Sciatic nerve (tissue), 2 donors: Measurements from ENCODE around the gene CBX8. TPM values are rescaled to one million over a fixed set of nuclear protein-coding genes. Genes with fewer than 3 reads are reported as not detected.

ENCODE experiments used
- ATAC-seq: fragments of 200-7000 bp; cut with Tn5 transposase; one replicate; pipeline ENCODE4 v1.9.1; 2020; ENCODE audit warnings: mild to moderate bottlenecking, moderate library complexity
- DNase-seq: peaks from one replicate; pipeline ENCODE4 v3.0.0-alpha.2; 2020; ENCODE audit warnings: low spot score
- intact Hi-C: fragments of 100-400 bp; cut with DNase I; formaldehyde crosslinking; loops from one replicate; pipeline ENCODE4 v1.14.2; 2022
- total RNA-seq: library from RNA; stranded (reverse); fragmentation: NEBNext Ultra II Directional; extraction: Animal tissue kit (Norgen Biotek cat#: 25700); gene quantifications from one replicate; pipeline ENCODE4 v1.2.1, GENCODE V29; 2021
- donor health status: DM: no; HTN: no; CAD: no.
- donor health status: DM: no; HTN: no; CAD: no.

CBX8 gene
- total RNA-seq, 1 donor from 2014 or later = 2.0 TPM

DNA sequence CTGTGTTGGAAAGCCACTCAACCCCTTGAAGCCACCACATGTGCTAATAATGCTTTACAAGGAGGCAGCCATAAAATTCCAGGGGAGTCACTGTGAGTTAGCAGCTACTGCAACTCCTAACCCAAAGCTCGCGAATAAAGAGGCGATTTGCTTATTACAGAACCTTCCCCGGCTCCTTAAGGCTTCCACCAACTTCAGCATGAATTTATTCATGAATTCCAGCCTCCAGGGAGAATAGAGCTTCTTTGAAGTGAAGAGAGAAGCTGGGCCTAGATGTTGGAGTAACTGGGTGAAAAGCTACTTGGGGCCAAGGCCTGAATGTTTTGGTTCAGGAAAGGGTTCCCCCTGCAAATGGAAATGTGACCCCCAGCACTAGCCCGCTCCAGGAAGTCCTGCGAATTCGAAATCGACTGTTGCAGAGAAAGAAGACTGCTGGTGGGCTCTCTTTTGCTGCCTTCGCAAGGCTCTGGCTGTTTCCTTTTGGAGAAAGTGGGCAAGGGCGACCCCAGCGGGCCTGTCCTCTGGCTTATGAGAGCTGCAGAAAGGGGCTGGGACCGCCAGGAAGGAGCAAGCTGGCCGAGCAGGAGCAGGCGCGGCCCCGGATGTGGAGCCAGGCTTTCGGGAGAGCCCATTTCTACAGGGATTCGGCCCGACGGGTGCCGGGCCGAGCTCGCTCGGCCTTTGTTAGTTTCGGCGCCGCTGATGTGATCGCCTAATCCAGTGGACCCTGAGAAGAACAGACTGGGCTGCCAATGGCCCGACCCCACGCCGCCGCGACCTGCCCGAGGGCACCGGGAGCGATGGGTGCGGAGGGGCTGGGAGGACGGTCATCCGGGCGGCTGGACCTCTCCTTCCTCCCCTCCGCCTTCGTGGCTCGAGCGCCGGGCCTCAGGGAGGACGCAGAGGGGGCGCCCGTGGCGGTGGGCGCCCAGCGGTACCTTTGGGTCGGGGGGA lies 7.6 kb downstream of the CBX8 start:
- DNase-seq (no peak), ATAC-seq (no peak)
- intact Hi-C loops = loop anchor here (10.0 kb wide), 1 partner anchor 126 kb away; no protein-coding TSS in a partner anchor

DNA sequence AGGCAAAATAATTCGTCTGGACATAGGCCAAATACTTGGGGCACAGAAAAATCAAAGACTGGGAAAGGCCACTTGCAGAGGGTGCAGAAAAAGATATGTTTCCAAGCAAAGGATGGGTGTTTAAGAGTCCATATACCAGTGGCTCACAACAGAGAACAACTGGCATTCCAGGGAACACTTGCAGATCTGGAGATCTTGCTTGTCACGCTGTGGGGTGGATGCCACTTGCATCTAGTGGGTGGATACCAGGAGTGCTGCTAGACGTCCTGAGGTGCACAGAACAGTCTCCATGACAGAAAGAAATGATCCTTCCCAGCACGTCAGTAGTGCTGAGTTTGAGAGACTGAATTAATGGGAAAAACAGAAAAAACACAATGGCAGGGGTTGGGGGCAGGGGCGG lies 8.4 kb downstream of the CBX8 start:
- intact Hi-C loops = loop anchor here (10.0 kb wide), 1 partner anchor 126 kb away; no protein-coding TSS in a partner anchor
- ATAC-seq = no peak
- no peak for DNase-seq

DNA sequence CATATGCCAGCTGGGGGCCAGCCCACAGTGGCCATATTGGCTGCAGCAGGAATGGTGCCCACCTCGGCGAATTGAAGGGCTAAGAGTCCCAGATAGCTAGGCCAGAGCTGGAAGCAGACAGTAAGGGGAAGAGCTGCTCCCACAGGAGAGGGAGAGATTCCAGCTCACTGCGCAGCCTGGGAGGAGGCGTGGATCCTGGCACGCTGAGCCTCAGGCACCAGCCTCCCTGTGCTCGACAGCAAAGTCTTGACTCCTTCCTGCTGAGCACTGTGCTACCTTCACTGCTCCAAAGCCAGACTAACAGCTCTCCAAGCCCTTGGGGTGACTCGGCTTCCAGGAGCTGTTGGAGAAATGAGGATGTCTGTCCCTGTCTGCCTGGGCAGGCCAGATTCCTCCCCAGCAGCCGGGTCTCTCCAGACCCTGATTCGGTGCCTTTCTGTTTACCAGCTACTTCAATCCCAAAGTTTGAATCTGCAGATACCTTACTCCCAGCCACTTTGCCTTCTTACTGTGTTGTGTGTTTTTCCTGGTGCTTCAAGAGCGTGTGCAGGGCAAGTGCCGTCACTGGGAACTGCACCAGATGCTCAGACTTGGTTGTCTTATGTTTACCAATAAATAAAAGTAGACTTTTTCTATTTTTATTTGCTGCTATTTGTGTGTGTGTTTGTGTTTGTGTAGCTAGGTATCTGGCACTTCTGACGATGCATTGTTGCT lies 9.8 kb downstream of the CBX8 start:
- ATAC-seq (no peak), DNase-seq (no peak)
- intact Hi-C loops = loop anchor here (10.0 kb wide), 1 partner anchor 128 kb away; no protein-coding TSS in a partner anchor

DNA sequence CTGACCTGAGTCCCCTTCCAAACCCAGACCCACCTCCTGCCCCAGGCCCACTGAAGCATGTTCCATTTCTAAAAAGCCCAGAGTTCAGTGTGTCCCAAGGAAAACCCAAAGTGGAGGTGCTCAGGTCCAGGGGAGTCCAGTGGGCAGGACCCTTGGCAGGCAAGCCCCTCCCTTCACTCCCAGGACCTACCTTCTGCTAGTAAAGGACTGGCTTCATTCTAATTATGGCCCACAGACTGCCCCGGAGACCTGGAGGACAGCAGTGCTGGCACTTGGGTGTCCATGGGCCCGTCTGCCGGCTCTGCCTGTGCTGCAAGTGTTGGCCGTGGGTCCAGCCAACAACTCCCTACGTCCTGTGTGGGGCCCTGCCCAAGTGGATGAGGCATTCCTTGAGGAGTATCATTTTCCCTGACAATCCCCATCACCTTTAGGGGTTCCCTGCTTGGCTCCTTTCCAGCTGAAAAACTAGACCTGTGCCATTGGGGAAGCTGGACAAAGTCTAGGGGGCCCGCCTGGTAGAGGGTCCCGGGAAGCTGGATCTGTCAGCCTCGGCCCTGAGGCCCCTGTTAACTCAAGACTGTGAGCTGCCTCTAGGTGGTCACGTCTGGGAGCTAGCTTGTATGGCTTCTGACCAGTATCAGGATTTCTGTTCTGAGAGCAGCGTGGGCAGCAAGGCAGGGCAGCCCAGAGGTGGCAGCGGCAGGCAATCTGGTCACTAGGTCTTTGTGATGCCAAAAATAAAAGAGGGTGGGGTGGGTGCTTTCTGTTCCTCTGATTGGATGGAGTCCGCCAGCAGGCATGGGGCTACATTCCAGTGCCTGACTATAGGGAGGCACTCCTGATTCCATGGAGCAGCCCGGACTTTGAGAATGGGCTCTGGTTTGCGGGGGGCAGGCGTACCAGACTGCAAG lies 10.7 kb downstream of the CBX8 start:
- DNase-seq = no peak
- no peak for ATAC-seq
- intact Hi-C loops = loop anchor here (10.0 kb wide), 1 partner anchor 129 kb away; no protein-coding TSS in a partner anchor

DNA sequence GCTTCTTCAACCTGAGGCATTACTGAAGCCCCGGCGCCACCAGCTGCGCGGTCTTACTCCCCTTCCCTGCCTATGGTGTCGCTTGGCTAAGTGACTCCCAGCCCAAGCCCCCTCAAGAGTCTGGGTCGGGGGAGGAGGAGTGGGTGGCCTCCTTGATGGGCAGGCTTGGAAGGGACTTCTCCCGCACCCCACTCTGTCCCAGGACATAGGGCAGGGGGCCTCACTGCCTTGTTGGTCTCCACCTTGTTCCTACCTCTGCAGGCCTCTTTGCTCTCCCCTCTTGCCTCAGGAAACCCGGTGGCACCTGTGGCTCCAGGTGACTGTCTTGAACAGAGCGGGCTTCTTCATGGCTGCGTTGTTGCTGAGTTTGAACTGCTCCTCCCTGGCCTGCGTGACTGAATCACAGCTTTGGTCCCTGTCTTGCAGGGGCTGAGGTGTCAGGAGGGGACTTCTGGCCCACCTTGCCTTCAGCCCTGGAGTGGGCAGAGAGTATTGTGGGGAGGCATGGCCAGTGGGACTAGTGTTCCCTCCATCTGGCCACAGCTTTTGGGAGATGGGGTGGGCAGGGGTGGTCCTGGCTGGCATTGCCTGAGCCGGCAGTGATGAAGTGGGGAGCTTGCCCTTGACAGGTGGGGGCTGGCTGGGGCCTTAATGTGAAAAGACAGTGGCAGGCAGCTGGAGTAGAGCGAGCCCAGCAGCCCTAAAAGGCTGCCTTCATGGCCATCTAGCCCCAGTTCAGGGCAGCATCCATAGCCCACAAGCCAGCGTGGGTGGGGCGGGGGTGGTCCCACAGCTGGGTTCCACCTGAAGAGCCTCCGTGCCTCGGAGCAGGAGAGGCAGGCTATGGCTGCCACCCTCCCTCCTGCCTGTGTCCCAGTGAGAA lies 11.6 kb downstream of the CBX8 start:
- no peak for ATAC-seq
- no peak for DNase-seq
- intact Hi-C loops = loop anchor here (10.0 kb wide), 1 partner anchor 130 kb away; no protein-coding TSS in a partner anchor

DNA sequence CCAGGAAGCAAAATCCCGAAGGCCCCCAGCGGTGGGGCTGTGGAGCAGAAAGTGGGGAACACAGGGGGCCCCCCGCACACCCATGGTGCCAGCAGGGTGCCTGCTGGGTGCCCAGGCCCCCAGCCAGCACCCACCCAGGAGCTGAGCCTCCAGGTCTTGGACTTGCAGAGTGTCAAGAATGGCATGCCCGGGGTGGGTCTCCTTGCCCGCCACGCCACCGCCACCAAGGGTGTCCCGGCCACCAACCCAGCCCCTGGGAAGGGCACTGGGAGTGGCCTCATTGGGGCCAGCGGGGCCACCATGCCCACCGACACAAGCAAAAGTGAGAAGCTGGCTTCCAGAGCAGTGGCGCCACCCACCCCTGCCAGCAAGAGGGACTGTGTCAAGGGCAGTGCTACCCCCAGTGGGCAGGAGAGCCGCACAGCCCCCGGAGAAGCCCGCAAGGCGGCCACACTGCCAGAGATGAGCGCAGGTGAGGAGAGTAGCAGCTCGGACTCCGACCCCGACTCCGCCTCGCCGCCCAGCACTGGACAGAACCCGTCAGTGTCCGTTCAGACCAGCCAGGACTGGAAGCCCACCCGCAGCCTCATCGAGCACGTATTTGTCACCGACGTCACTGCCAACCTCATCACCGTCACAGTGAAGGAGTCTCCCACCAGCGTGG lies 12.4 kb downstream of the CBX8 start:
- no peak for ATAC-seq
- intact Hi-C loops = loop anchor here (10.0 kb wide), 1 partner anchor 130 kb away; no protein-coding TSS in a partner anchor
- no peak for DNase-seq

DNA sequence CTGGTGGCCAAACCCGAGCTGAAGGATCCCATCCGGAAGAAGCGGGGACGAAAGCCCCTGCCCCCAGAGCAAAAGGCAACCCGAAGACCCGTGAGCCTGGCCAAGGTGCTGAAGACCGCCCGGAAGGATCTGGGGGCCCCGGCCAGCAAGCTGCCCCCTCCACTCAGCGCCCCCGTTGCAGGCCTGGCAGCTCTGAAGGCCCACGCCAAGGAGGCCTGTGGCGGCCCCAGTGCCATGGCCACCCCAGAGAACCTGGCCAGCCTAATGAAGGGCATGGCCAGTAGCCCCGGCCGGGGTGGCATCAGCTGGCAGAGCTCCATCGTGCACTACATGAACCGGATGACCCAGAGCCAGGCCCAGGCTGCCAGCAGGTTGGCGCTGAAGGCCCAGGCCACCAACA lies 13.0 kb downstream of the CBX8 start:
- no peak for DNase-seq
- ATAC-seq = no peak
- intact Hi-C loops = loop anchor here (10.0 kb wide), 1 partner anchor 131 kb away; no protein-coding TSS in a partner anchor

DNA sequence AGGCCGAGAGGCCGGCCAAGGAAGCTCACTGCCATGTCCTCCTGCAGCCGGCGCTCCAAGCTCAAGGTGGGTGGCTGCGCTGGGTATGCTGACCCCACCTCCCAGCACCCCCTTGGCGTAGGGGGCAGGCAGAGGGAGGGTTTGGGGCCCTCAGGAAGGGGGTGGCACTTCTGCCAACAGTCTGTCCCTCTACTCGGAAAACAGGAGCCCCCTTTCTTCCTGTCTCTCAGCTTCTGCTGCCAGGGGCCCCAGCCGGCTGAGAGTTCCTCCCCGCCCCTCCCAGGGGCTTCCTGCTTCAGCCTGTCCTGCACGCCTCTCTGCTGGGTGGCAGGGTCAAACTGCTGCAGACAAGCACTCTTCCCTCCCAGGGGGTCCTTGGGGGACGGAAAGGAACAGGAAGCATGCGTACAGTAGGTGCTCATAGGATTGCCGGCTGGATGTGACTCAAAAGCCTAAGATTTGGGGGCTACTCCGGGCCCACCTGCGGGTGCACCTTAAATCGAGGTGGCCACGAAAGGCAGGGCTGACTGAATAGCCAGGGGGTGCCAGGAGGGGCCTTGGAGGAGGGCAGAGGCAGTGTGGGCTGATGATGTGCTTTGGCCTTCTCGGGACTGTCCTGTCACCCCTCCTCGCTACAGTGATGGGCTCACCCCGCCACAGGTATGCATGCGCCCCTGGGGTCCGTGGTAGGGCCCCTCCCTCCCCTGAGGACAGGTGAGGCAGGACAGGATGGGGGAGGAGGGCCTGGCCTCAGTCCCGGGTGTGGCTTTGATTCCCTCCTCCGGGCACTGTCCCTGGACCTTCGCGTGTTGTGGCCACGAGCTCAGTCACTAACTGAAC lies 14.9 kb downstream of the CBX8 start:
- intact Hi-C loops = loop anchor here (10.0 kb wide), 1 partner anchor 133 kb away; no protein-coding TSS in a partner anchor
- ATAC-seq = no peak
- no peak for DNase-seq

DNA sequence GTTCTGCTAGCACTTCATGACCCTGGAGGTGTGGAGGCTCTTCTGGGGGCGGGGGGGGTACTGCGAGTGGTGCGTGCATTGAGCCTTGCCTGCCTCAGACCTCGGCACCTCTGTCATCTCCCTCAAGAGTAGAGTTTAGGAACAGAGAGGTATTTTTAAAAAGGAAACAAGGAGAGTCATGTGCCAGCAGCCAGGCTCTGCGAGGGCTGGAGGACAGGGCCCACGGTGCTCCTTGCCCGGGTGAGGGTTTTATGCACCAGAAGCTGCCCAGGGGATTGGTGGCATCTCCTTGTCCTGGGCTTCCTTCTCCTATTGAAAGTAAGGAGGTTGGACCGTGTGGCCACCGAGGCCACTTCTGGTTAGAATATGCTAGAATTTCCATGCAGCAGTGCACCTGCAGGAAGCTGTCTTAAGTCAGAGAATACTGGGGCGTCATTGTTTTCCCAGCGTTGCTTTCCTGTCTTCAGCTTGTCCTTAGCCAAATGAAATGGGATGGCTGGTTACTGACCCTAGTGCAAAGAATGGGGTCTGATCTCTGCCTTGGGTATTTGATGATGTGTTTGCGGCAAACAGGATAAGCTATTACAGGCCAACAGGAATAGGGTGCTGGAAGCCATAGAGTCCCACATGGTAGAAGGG lies 15.7 kb downstream of the CBX8 start:
- DNase-seq = no peak
- intact Hi-C loops = loop anchor here (10.0 kb wide), 1 partner anchor 134 kb away; no protein-coding TSS in a partner anchor
- ATAC-seq = no peak

DNA sequence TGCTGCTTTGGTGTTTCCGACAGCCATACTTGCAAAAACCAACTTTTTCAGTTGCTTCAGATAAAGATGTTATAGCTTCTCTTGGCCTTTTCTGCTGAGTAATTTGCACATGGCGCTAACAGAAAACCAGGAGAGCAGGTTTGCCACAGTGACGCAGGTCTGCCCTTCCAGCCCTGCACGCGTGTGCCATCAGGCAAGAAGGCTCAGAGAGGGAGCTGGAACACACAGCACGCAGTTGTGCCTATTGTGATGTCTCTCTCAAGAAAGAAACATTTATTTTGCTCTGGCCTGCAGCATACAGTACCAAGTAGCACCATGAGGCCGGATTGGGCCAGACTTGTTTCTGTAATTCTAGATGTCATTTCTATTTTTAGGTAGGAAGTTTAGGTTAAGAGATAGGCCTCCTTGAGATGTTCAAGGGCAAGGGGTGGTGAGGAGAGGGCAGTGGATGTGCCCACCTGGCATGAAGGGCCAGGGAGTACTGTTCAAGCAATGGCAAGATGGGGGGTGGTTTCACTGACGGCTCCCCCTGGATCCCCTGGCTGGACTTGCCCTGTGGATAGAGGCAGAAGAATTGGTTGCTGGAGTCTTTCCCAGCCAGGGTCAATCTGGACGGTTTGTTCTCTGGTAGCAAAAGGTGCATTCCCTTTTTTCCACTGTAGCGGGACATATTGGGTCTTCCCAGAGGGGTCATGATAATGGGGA lies 17.1 kb downstream of the CBX8 start:
- DNase-seq = no peak
- intact Hi-C loops = loop anchor here (10.0 kb wide), 1 partner anchor 135 kb away; no protein-coding TSS in a partner anchor

DNA sequence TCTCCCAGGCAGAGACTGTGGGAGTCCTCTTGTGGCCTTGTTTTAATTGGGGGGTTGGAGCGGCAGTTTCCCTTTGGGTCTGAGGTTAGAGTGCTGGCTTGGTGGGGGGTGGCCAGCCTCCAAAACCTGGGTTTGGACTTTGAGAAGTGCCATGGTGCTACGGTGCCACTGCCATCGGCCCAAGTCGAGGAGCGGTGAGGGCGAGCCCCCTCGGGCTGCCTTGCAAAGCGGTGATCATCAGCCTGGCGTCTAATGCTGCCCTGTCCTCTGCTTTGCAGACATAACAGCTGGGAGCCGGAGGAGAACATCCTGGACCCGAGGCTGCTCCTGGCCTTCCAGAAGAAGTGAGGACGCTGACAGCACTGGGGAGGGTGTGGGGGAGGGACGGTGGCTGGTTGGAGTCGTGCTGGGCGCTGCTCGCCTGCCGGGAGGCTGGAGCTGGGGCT lies 17.8 kb downstream of the CBX8 start:
- intact Hi-C loops = no loop called here
- DNase-seq = no peak
- peak; percentile 8 for ATAC-seq

More for the DNA sequence above, 17.1 kb downstream of the CBX8 start:
- ATAC-seq = no peak

DNA sequence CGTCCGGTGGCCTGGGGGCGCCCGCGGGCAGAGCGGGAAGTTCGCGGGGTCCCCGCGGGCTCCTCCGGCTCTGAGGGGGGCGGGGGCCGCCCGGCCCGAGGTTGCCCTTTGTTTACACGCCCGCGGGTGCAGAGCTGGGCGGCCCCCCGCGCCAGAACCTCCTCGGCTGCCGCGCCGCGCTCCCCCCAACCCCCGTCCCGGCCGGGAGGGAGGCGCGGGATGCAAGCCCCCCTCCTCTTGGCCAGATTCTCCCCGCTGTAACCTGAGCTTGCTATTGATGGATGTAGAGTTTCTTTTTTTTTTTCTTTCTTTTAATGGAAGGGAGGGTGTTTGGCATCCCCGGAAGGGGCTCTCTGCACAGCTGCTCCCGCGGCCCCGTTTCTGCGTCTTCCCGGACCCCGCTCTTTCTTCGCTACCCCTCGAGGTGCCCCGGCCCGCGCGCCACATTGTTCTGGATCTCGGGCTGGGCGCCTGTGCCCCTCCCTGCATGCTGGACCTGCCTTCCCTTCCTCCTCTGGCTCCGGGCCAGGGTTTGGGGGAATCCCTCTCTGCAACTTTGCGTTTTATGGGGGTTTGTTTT lies 18.3 kb downstream of the CBX8 start:
- no peak for DNase-seq
- intact Hi-C loops = no loop called here

DNA sequence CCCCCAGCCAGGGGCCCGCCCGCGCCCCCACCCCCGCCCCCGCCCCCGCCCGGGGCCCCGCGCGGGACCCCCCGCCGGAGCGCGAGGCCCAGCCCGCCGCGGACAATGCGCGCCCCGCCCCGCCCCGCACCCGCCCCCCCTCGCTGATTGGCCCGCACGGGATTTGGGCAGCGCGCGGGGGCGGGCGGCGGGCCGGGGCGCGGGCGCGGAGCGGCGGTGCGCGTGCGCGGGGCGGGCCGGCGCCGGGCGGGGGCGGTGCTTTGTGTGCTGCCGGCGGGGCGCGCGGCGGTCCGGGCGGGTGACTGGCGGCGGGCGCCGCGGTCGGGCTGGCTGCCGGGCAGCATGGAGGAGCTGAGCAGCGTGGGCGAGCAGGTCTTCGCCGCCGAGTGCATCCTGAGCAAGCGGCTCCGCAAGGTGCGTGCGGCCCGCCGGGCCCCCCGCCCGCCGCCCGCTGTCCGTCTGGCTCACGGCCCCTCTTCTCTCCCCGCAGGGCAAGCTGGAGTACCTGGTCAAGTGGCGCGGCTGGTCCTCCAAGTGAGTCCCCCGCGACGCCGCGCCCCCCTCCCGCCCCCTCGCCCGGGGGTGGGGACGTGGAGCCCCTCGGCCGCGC lies 18.9 kb downstream of the CBX8 start, which contains the start of gene CBX2:
Gene CBX2 (plus strand): TSS at position 255 of the 610 bp plus-strand sequence. CDS start 88 bp downstream, at position 343.
- intact Hi-C loops = no loop called here
- DNase-seq (peak; percentile 89), ATAC-seq (peak; percentile 64)

More for the DNA sequence above, 18.3 kb downstream of the CBX8 start:
- peak; percentile 4 for ATAC-seq
